ENCODE data around the gene SLC10A1.
"Not testable (repeated sequence)": the region's sequence is repeated elsewhere in the genome, so short reads cannot be mapped to it uniquely, and the experiment has no call there.

Gene SLC10A1

DNA sequence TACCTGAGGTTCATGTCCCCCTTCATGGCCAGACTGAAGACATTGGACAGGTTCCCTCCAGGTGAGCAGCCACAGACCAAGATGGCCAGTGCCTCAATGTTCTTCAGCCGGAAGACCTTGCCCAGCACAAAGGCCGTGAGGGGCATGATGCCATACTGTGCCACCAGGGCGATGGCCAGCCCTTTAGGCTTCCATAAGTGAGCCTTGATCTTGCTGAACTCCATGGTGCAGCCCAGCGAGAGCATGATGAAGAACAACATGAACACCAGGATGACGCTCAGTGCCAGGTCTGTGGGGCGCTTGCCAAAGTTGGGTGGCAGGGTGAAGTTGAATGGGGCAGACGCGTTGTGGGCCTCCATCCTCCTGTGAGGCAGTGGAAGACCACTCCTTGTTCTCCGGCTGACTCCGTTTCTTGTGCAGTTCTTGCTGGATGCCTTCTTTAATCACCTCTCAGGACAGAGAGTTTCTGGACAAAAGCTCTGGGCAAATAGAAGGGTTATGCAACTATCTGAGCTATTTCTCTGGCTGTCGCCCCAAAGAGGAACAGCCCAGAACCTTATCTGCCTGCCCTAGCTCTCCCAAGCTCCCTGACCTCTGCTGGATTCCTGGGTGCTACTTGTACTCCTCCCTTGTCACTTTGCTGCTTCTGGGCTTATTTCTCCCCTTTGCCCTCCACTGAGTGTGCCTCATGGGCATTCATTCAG, at the start of gene SLC10A1:
Gene SLC10A1 (minus strand): TSS at position 445 of the 704 bp plus-strand sequence. CDS start 86 bp downstream, at position 359.
- no peak for DNase-seq

DNA sequence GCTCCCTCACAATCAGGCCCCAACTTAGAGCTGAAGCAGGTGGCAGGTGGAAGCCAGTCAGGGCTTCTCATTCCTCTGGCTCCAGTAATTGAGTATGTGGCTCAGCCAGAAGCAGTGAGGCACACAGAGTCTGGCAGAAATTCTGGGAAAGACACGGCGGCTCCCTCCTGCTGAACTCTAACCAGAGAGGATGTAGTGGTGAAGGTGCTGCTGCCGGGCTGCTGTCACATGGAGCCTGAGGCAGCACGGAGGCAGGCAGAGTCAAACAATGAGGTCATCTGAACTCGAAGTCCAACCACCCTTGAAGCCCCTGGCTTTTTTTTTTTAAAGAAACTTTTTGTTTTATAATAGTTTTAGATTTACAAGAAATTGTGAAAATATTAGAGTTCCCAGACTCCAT, 48.7 kb upstream of the SLC10A1 start:
- DNase-seq = no peak

DNA sequence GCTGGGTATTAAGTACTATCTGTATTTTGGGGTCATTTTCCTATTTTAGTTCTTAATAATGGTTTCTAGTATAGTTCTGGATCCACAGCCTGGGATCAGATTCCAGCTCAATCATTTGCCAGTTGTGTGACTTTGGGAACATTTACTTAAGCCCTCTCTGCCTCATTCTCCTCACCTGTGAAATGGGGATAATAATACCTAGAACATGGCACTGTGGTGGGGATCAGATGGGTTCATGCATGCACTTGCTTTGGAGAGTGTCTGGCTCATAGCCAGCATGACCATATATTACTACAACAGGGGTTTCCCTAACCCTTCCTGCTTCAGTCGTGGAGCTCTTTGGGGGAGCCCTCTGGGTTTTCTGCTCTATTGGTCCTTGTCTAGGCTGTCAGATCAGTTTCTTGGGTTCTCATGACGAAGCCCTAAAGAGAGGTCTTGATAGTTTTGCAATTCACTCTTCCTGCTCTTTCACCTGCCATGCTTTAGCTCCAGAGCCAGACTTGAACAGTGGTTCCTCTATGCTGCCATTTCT, 48.1 kb upstream of the SLC10A1 start:
- DNase-seq = no peak

DNA sequence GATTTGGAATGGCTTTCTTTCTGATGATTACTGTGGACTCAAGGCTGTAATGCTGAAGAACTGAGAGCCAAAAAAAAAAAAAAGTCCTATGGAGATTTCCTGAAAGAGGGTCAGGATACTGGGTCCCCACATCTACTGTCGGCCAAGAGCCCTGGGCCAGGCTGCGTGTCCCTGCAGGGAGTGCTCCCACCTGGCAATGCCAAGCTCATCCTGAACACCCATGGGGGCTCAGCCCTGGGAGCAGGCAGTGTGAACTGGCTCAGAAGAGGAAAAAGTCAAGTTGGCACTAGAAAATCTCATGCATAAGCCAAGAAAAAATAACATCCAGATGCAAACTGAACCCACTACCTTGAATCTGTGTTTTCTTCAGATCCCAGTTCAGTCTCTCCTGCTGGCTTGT, 47.1 kb upstream of the SLC10A1 start:
- DNase-seq = no peak

DNA sequence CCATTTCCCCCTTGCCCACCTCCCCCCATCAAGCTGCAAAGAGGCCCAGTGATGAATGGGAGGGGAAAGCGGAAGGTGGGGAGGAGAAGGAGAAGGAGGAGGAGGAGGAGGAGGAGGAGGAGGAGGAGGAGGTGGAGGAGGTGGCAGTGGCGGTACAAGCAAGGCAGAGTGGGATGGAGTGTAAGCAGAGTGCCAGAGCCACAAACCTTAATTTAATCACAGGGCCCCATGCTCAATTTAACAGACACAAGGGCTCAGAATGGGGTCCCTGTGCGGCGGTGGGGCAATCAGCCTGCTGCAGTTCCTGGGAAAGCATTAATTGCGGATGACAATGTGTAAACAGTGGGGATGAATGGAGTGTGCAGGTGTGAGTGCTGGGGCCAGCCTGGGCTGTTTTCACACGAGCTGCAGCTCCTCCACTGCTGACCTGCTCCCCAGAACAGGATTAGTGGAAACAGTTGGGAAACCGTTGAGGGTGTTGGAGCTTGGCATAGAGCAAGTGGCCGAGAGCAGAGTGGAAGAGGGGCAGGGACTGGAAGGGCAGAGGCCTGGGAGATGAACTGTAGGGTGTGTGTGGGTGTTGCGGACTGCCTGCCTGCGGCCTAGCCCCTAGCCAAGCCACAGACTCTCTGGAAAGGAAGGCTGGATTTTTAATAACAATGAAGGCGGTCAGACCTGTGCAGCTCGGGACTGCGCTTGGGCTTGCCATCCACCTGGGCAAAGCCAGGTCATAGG, 45.8 kb upstream of the SLC10A1 start:
- no peak for DNase-seq

DNA sequence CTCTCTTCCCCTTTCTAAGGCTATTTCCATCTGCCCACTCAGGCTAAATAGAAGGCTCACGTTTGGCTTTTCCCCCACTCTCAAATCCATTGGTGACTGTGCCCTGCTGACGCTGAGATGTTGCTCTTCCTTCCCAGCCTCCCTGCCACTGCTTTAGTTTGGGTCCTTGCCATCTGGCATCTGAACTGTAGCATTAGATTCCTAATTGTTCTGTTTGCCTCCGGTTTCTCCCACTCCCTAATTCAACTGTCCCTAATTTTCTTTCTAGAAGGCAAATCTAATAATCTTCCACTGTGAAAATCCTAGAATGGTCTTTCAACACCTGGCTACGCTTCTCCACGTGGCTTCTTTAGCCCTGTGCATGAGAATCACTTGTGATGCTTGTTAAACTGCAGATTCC, 44.6 kb upstream of the SLC10A1 start:
- DNase-seq = no peak

DNA sequence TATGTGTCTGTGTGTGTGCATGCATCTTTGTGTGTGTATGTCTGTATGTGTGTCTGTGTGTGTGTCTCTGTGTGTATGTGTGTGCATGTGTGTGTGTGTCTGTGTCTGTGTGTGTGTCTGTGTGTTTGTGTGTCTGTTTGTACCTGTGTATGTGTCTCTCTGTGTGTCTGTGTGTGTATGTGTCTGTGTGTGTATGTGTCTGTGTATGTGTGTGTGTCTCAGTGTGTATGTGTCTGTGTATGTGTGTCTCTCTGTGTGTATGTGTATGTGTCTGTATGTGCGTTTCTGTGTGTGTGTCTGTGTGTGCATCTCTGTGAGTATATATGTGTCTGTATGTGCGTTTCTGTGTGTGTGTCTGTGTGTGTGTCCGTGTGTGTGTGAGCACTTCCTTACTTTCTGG, 42.6 kb upstream of the SLC10A1 start:
- no peak for DNase-seq

DNA sequence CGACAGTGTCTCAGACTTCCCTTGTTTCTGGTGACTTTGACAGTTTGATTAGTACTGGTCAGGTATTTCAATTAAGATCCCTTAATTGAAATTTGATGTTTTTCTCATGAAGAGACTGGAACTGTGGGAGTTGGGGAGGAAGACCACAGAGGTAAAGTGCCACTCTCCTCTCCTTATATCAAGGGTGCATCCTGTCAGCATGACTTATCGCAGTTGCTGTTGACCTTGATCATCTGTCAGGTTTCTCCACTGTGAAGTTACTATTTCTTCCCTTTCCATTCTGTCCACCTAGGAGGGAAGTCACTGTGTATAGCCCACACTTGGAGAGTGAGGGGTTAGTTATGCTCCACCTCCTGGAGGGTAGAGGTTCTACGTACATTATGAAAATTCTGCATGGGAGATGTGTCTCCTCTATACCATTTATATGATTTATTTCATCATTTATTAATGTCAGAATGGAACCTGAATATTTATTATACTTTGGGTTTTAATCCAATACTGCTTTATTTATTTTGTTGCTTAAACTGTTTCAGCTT, 41.9 kb upstream of the SLC10A1 start:
- no peak for DNase-seq

DNA sequence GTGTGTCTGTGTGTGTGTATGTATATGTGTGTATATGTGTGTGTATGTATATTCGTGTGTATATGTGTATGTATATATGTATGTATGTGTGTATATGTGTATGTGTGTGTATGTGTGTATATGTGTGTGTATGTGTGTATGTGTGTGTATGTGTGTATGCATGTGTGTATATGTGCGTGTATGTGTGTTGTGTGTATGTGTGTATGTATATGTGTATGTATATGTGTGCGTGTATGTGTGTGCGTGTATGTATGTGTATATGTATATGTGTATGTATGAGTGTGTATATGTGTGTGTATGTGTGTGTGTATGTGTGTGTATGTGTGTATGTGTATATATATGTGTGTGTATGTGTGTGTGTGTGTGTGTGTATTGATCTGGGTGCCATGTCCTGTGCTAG, 31.8 kb upstream of the SLC10A1 start:
- no peak for DNase-seq

DNA sequence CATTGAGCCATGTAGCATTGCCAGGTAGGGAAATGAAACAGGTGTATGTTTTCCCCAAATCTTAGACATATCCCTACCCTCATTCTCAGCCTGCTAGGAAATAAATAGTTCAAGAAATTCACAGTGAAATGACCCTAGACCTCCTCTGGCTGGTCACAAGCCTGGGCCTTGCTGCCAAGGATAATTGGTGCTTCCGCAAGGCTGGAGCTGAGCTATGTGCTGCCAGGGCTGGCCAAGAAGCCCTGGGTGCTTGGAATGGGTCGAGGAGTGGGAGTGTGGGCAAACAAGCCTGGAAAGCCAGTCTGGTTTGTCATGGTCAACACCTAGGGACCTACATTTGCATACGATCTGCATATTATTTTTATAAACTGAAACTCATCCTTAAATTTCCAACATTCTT, 31.3 kb upstream of the SLC10A1 start:
- DNase-seq = peak in 1 of 2 donors; percentile 17

DNA sequence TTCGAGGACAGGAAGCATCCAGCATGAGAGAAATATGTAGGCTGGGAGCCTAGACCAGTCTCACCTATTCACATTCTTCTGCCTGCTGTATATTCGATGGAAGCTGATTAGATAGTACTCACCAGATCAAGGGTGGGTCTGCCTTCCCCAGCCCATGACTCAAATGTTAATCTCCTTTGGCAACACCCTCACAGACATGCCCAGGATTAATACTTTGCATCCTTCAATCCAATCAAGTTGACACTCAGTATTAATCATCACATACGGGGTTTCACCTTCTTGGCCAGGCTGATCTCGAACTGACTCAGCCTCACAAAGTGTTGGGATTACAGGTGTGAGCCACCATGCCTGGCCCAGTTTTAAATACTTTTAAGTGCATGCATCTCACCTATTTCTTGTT, 30.5 kb upstream of the SLC10A1 start:
- DNase-seq = no peak

DNA sequence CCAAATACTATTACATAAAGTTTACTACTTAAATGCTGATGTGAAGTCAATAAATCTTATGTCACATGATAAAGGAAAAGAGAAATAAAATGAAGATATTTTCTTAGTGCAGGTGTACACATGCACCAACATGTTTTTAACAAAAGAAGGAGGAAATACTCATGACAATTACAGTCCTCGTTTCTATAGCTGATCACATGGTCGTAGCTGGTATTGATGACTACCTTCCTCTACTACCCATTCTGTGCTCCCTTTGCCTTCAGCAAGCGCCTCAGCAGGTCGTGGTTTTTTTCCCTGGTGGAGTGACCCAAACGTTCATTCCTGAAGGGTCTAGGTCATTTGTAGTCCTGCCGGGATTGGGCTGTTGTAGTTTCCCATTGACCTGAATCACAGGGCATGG, 25.4 kb upstream of the SLC10A1 start:
- DNase-seq = no peak

DNA sequence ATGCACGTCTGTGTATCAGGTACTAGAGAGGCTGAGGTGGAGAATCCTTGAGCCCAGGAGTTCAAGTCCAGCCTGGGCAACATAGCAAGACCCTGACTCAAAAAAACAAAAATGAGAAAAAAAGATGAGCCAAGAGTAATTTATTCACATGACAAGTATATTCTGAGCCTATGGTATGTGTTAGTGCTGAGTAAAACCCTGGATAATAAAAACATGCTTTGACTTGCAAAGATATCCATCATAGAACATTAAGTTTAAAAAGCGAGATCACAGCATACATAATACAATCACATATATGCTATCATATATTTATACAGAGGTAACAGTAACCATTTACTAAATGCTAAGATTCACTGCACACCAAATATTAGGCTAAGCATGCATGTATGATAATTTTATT, 23.9 kb upstream of the SLC10A1 start:
- no peak for DNase-seq

DNA sequence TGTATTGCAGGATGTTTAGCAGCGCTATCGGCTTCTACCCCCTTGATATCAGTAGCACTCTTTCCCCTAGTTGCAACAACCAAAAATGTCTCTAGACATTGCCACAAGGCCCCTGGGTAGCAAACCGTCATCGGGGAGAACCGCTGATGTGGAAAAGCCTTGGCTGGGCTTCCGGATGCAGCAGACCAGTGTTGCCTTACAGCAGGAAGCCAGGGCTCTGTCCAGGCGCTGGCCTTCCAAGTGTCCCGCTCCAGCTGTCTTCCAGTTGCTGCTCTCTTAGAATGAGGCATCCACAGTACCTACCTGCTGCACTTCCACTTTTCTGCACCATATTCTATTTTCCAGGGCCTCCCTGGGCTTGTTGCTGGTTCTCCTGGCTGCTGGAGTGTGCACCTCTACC, 22.6 kb upstream of the SLC10A1 start:
- no peak for DNase-seq

DNA sequence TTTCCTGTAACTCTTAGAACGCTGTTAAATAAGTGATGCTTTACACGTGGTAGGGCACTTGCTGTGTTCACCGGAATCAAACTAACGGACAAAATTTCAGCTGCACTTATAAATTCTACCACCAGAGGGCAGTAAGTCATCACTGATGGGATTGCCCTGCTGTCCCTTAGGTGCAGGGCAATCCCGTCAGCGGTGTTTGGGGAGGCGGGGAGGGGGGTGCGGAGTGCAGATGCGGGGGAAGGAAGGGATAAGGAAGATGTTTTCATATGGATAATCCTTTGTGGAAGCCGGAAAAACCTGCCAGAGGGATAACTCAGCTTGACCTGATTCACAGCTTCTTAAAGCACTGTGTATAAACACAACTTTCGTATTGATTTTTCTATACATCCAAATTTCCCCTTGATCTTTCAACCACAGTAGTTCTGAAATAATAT, 21.7 kb upstream of the SLC10A1 start:
- peak; percentile 29 to 34 for DNase-seq

DNA sequence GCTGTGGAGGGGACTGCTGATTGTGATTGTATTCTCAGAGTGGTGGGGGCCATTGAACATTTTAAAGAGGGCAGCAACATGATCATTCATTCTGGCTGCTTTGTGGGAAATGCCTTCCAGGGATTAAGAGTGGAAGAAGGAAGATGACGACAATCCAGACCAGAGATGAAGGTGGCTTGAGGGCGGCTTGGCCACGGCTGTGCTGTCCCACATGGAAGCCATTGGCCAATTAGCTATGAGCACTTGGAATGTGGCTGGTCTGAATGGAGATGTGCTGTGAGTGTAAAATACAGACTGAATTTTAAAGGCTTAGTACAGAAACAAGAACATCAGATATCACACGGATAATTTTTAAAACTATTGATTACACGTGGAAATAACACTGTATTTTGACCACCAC, 19.2 kb upstream of the SLC10A1 start:
- no peak for DNase-seq

DNA sequence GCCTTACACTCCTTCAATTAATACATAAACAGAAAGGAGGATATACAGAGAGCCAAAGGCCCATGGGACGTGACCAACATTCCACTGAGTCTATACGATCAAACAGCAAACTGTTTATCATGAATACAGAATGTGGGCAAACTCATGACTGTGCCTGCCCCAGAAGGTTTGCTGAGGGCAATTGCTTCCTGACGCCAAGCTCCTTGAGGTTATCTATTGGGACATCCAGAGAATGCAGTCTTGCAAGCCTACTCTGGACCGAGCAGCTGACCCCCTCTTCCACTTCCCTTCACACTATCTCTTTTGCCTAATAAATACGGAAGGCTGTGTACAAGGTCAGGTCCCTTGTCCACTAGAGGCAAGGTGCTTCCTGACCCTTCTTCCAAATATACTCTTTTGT, 18.5 kb upstream of the SLC10A1 start:
- no peak for DNase-seq

DNA sequence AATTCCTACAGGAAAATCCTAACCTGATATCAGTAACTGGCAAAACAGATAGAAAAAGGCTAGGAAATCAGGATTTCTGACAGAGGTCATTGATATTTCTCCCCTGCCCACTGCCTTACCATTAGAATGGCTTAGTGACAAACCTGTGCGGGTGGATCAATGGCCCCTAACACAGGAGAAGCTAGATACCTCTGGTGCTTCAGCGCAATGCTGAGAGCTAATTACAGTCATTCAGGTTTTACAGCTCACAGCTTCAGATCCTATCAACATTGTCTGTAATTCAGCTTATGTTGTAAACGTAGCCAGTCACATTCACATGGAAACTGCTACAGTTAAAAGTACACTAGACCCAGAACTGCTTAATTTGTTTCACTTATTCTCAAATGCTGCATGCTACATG, 17.4 kb upstream of the SLC10A1 start:
- DNase-seq = no peak

DNA sequence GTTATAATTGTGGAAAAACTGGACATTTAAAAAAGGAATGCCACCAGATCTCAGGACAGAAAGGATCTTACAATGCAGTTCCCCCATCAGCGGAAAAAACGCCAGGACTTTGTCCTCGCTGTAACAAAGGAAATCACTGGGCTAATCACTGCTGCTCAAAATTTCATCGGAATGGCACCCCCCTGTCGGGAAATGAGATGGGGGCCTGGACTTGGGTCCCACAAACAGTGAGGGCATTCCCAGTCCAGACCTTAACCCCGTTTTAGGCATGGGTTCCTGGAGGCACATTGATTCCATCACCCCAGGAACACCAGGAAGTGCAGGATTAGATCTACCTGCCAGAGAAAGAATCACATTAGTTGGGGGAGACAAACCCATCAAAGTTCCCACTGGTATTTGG, 16.3 kb upstream of the SLC10A1 start:
- not testable (repeated sequence) for DNase-seq

DNA sequence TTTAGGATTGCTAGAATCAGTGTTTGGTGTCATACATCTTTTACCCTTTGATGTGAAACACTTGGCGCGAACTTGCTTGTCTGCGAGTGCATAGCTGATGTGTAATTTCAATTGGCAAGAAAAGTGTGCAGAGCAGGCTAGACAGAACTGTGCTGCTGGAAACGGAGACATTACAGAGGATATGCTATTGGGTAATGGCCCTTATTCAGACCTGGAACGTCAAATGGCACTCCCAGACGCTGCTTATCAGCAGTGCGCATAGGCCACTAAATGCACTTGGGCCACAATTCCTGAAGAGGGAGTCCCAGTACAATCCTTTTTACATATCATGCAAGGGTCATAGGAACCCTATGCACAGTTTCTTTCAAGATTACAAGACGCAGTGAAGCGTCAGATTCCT, 15.7 kb upstream of the SLC10A1 start:
- no peak for DNase-seq

DNA sequence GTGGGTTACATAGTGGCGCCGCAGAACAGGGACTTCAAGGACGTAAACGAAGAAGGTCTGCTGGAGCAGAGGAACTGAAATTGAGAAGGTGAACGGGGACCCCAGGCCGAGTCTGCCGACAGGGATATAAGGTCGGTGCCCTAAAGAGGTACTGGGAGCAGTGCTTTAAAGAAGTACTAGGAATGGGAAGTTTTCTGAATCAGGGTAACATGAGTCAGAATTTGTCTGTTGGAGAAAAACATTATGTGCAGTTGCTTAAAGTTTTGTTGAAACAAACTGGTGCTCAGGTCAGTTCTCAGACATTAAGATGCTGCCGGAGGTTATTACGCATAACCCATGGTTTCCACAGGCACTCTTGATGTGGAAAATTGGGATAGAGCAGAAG, 14.8 kb upstream of the SLC10A1 start:
- no peak for DNase-seq

DNA sequence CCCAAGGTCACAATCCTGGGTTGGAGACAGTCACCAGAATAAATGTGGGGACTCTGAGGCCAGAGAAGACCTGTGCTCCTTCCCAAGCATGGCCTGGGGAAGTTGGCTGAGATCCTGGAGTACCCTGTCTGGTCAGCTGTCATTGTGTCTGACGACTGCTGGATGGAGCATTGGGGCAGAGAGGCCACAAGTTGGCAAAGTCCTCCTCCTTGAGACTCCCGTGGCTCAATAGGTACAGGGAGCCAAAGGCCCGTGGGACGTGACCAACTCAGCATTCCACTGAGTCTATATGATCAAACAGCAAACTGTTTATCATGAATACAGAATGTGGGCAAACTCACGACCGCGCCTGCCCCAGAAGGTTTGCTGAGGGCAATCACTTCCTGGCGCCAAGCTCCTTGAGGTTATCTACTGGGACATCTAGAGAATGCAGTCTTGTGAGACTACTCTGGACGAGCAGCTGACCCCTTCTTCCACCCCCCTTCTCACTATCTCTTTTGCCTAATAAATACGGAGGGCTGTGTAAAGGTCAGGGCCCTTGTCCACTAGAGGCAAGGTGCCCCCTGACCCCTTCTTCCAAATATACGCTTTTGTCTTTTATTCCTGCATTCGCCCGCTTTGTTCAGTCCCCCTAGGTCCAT, 14.3 kb upstream of the SLC10A1 start:
- no peak for DNase-seq
